NCI-H2171 (cell line): ENCODE measurements around the gene GATAD2A.

Experiments used
- DNase-seq: peaks from one replicate; lab custom pipeline; 2025; lab: John Stamatoyannopoulos, UW

GATAD2A gene

GRCh38 chr19:19490214-19490968 is 84.9 kb downstream of the GATAD2A start:
- peak; percentile 51 for DNase-seq

- no peak for DNase-seq
Measured at GRCh38 chr19:19491321-19492025, 86.0 kb downstream of the GATAD2A start.

GRCh38 chr19:19492026-19492610 is 86.6 kb downstream of the GATAD2A start:
- no peak for DNase-seq

- no peak for DNase-seq
Measured at GRCh38 chr19:19493841-19494546, 88.5 kb downstream of the GATAD2A start.

GRCh38 chr19:19495614-19496603 is 90.4 kb downstream of the GATAD2A start:
- no peak for DNase-seq

- no peak for DNase-seq
Measured at GRCh38 chr19:19498255-19498991, 92.9 kb downstream of the GATAD2A start.

GRCh38 chr19:19499272-19499995 is 94.0 kb downstream of the GATAD2A start:
- DNase-seq, result no peak

GRCh38 chr19:19500975-19501644 is 95.6 kb downstream of the GATAD2A start:
- DNase-seq, result no peak

- DNase-seq, result no peak
Measured at GRCh38 chr19:19501798-19502197, 96.3 kb downstream of the GATAD2A start.

- DNase-seq, result no peak
Measured at GRCh38 chr19:19502281-19502680, 96.8 kb downstream of the GATAD2A start.

GRCh38 chr19:19502808-19503602 is 97.5 kb downstream of the GATAD2A start:
- DNase-seq, result no peak

- no peak for DNase-seq
Measured at GRCh38 chr19:19504754-19505668, 99.5 kb downstream of the GATAD2A start.

GRCh38 chr19:19505669-19506326 is 100.3 kb downstream of the GATAD2A start:
- no peak for DNase-seq

GRCh38 chr19:19506592-19506991 is 101.1 kb downstream of the GATAD2A start:
- DNase-seq, result no peak

GRCh38 chr19:19507354-19507753 is 101.9 kb downstream of the GATAD2A start:
- no peak for DNase-seq

GRCh38 chr19:19508217-19508616 is 102.7 kb downstream of the GATAD2A start:
- DNase-seq, result no peak

- DNase-seq, result no peak
Measured at GRCh38 chr19:19510432-19510831, 105.0 kb downstream of the GATAD2A start.
